ENCODE data around the gene TAS1R3. TPM values are rescaled to one million over a fixed set of nuclear protein-coding genes. Genes with fewer than 3 reads are reported as not detected.
"Not testable (repeated sequence)": the region's sequence is repeated elsewhere in the genome, so short reads cannot be mapped to it uniquely, and the experiment has no call there.

TAS1R3 gene
- polyA plus RNA-seq, 3 donors from 2014 or later: 0.08 TPM; not detected in 2

GRCh38 chr1:1309251-1310108 is 21.6 kb upstream of the TAS1R3 start:
- no peaks in the 10 kb centered on the region for H3K36me3 Mint-ChIP-seq
- no peaks in the 10 kb centered on the region for H3K9me3 Mint-ChIP-seq
- H3K4me3 Mint-ChIP-seq: peak overlapping the region; percentile 30 to 65 (median 64)
- peak overlapping the region in 2 of 6 donors; percentile 35 to 55 for H3K27ac Mint-ChIP-seq
- H3K27me3 Mint-ChIP-seq (ENCODE audit: low read depth in 3 of 3): peaks cover 5 to 11% (median 10%) of the 10 kb centered on the region in 3 donors
- H3K4me1 Mint-ChIP-seq: peaks cover 15 to 18% of the 10 kb centered on the region in 2 donors
- DNase-seq: no peak

DNA sequence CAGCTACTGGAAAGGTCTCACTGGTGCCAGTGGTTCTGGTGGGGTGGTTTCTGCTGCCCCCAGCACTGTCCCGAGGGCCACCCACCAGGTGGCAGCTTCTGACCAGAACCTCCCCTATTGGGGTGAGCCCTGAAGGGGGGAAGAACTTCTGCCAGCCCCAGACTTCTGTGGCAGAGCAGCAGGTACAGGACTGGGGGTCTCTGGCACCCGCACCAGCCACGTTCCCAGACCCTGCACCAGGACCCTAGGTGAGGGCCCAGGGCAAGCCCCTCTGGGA is 21.0 kb upstream of the TAS1R3 start:
- Mint-ChIP-seq H3K36me3 (no peaks in the 10 kb centered on the region), H3K27me3 (ENCODE audit: low read depth in 3 of 3) (peaks cover 5 to 11% (median 10%) of the 10 kb centered on the region in 3 donors), H3K4me1 (peaks cover 15 to 17% of the 10 kb centered on the region in 2 donors), H3K9me3 (no peaks in the 10 kb centered on the region), H3K27ac (no peak overlapping the region), H3K4me3 (peak overlapping the region in 2 of 5 donors; percentile 39 to 65)
- no peak for DNase-seq

DNA sequence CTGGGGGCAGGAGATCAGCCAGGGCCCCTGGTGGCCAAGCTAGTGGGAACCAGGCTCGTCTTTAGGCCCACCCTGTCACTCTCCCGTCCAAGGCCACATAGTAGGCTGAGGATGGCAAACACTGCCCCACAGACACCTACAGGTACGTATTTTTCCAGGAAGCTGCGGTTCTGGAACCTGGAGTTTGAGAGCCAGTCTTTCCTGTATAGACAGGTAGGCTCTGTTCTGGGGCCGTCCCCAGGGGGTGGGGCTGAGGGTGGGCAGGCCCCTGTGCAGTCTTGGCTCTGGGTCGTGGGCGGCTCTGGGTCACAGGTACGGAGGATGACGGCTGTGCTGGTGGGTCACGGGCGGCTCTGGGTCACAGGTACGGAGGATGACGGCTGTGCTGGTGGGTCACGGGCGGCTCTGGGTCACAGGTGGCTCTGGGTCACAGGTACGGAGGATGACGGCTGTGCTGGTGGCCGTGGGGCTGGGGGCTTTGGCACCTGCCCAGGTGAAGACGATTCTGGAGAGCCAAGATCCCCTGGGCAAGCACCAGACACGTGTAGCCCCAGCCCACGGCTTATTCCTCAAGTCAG is 20.5 kb upstream of the TAS1R3 start:
- peak overlapping the region in 1 of 6 donors; percentile 64 for H3K27ac Mint-ChIP-seq
- H3K9me3 Mint-ChIP-seq: no peaks in the 10 kb centered on the region
- H3K4me3 Mint-ChIP-seq: peak overlapping the region in 4 of 5 donors; percentile 5 to 65 (median 40)

GRCh38 chr1:1311107-1312104 is 19.7 kb upstream of the TAS1R3 start:
- Mint-ChIP-seq H3K36me3 (no peaks in the 10 kb centered on the region), H3K4me1 (peaks cover 8% of the 10 kb centered on the region in 2 donors), H3K9me3 (no peaks in the 10 kb centered on the region), H3K27me3 (ENCODE audit: low read depth in 3 of 3) (peaks cover 5 to 10% (median 10%) of the 10 kb centered on the region in 3 donors), H3K27ac (no peak overlapping the region), H3K4me3 (no peak overlapping the region)
- no peak for DNase-seq

More for the DNA sequence above, 20.5 kb upstream of the TAS1R3 start:
- no peaks in the 10 kb centered on the region for H3K36me3 Mint-ChIP-seq
- no peak for DNase-seq
- peaks cover 15% of the 10 kb centered on the region in 2 donors for H3K4me1 Mint-ChIP-seq
- peaks cover 5 to 11% (median 10%) of the 10 kb centered on the region in 3 donors for H3K27me3 Mint-ChIP-seq (ENCODE audit: low read depth in 3 of 3)

DNA sequence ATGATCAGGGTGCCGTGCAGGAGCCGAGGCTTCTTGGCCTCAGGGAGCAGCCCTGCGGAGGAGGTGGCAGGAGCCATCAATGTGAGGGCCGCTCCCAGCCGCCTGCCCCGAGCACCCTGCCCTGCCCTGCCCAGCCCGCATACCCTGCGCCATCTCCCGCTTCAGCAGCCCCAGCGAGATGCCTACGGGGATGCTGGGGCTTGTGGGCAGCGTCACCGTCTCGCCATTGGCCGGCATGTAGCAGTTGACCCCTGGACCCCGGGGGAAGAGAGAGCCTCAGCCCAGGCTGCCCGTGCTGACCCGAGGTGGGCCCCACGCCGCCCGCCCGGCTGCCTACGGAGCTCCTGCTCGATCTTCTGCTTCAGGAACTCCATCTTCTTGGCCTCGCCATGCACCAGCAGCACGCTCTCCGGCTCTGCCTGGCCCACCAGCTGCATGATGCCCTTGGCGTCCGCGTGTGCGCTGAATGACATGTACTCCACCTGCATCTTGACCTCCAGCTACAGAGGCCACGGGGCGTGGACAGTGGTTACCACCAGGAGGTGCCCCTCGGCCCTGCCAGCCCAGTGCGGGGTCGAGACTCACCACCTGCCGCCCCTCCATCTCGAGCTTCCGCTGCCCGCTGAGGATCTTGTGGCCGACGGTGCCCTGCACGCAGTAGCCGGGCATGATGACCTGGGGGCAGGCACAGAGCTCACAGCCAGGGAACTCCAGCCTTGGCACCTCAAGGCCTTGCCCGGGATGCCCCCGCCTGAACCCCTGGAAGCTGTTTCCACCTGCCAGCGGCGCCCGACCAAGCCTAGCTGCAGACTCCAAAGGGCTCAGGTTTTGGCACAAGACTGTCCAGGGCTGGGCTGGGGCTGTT is 18.4 kb upstream of the TAS1R3 start:
- no peak for DNase-seq
- Mint-ChIP-seq H3K4me3 (no peak overlapping the region), H3K9me3 (no peaks in the 10 kb centered on the region), H3K27ac (no peak overlapping the region), H3K4me1 (no peaks in the 10 kb centered on the region), H3K36me3 (peaks cover 0 to 4% (median 0%) of the 10 kb centered on the region in 3 donors), H3K27me3 (ENCODE audit: low read depth in 3 of 3) (peaks cover 2 to 7% (median 5%) of the 10 kb centered on the region in 3 donors)

DNA sequence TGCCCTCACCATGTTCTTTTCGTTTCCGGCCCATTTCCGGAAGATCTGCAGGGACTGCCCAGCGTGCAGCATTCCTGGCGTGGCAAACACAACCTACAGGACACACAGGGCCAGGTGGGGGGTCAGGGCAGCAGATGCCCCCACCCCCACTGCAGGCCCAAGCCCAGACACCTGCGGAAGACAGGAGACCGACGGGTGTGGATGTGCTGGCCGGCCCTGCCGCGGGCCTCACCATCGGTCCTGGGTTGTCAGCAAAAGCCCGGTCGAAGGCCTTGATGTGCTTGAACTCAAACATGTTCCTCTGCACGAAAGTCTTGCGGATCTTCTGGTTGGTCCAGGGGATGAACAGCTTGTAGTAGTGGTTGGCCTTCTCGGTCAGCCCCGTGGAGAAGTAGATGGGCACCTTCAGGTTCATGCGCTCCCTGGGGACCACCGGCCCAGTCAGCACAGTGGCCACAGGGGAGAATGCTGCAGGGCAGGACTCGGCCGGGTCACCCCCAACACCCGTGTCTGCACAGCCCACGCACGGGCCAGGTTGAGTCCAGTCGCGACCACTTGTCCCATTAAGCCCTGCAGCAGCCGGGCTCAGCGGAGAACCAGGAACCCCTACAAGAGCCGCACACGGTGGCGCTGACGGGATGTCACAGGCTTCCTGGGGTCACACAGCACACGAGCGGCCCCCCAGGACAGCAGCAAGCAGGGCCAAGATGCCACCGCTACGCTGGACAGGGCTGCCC is 17.4 kb upstream of the TAS1R3 start:
- H3K9me3 Mint-ChIP-seq: no peaks in the 10 kb centered on the region
- H3K27me3 Mint-ChIP-seq (ENCODE audit: low read depth in 3 of 3): peaks cover 0 to 3% (median 3%) of the 10 kb centered on the region in 3 donors
- no peak for DNase-seq
- no peak overlapping the region for H3K4me3 Mint-ChIP-seq
- no peaks in the 10 kb centered on the region for H3K4me1 Mint-ChIP-seq
- peaks cover 0 to 4% (median 0%) of the 10 kb centered on the region in 3 donors for H3K36me3 Mint-ChIP-seq
- H3K27ac Mint-ChIP-seq: no peak overlapping the region

GRCh38 chr1:1314237-1314586 is 16.9 kb upstream of the TAS1R3 start:
- no peak for DNase-seq
- Mint-ChIP-seq H3K27ac (no peak overlapping the region), H3K4me1 (peaks cover under 1 to 1% of the 10 kb centered on the region in 2 donors), H3K9me3 (no peaks in the 10 kb centered on the region), H3K27me3 (ENCODE audit: low read depth in 3 of 3) (peaks cover 0 to 3% (median 2%) of the 10 kb centered on the region in 3 donors), H3K4me3 (no peak overlapping the region), H3K36me3 (peaks cover 0 to 4% (median 0%) of the 10 kb centered on the region in 3 donors)

- DNase-seq: no peak
- peaks cover 0 to 3% (median 0%) of the 10 kb centered on the region in 3 donors for H3K27me3 Mint-ChIP-seq (ENCODE audit: low read depth in 3 of 3)
- H3K27ac Mint-ChIP-seq: peak overlapping the region in 1 of 6 donors; percentile 35
- H3K36me3 Mint-ChIP-seq: peaks cover 0 to 4% (median 0%) of the 10 kb centered on the region in 3 donors
- H3K9me3 Mint-ChIP-seq: no peaks in the 10 kb centered on the region
- peaks cover 2 to 6% of the 10 kb centered on the region in 2 donors for H3K4me1 Mint-ChIP-seq
- no peak overlapping the region for H3K4me3 Mint-ChIP-seq
These were observed 16.3 kb upstream of the TAS1R3 start for GRCh38 chr1:1314678-1315335.

- Mint-ChIP-seq H3K36me3 (peaks cover 0 to 4% (median 0%) of the 10 kb centered on the region in 3 donors), H3K4me3 (no peak overlapping the region), H3K27me3 (ENCODE audit: low read depth in 3 of 3) (peaks cover 0 to under 1% (median 0%) of the 10 kb centered on the region in 3 donors), H3K4me1 (peaks cover 4 to 7% of the 10 kb centered on the region in 2 donors), H3K9me3 (no peaks in the 10 kb centered on the region), H3K27ac (no peak overlapping the region)
- DNase-seq: no peak
These were observed 15.6 kb upstream of the TAS1R3 start for GRCh38 chr1:1315435-1315954.

- not testable (repeated sequence) for H3K36me3 Mint-ChIP-seq; DNase-seq; H3K4me3 Mint-ChIP-seq; H3K9me3 Mint-ChIP-seq; H3K4me1 Mint-ChIP-seq; H3K27me3 Mint-ChIP-seq (ENCODE audit: low read depth in 3 of 3); H3K27ac Mint-ChIP-seq
These were observed 14.9 kb upstream of the TAS1R3 start for GRCh38 chr1:1316199-1316598.

- Mint-ChIP-seq H3K4me3 (no peak overlapping the region), H3K9me3 (no peaks in the 10 kb centered on the region), H3K27me3 (ENCODE audit: low read depth in 3 of 3) (no peaks in the 10 kb centered on the region), H3K4me1 (peaks cover 11 to 12% of the 10 kb centered on the region in 2 donors), H3K27ac (no peak overlapping the region), H3K36me3 (peaks cover 0 to 4% (median 0%) of the 10 kb centered on the region in 3 donors)
- no peak for DNase-seq
These were observed 13.7 kb upstream of the TAS1R3 start for GRCh38 chr1:1317420-1317819.
